Measurements from ENCODE around the gene CFAP99. TPM values are rescaled to one million over a fixed set of nuclear protein-coding genes. Genes with fewer than 3 reads are reported as not detected.

The CFAP99 gene
- total and polyA plus RNA-seq, 2 experiments from 2014 or later: not detected

- no peak for TF ChIP-seq ZNF462 (CRISPR knock-in tag; IDR thresholded peaks at IDR 0.05)
- no peak for TF ChIP-seq STAT1 (IDR thresholded peaks at IDR 0.05; ENCODE audit: unreplicated experiment)
- TF ChIP-seq POLR2AphosphoS5 (IDR thresholded peaks at IDR 0.05; ENCODE audit: low read depth): no peak
- no peak for TF ChIP-seq JUNB (IDR thresholded peaks at IDR 0.05; ENCODE audit: unreplicated experiment)
- TF ChIP-seq ETS1 (IDR thresholded peaks at IDR 0.05): no peak
- no peak for TF ChIP-seq ZNF331 (CRISPR knock-in tag; IDR thresholded peaks at IDR 0.05; ENCODE audit: low read depth)
- no peak for TF ChIP-seq EZH2 (IDR thresholded peaks at IDR 0.05; ENCODE audit: low read depth, unreplicated experiment)
Measured at GRCh38 chr4:2408401-2408958, 10.3 kb upstream of the CFAP99 start (continued).

DNA sequence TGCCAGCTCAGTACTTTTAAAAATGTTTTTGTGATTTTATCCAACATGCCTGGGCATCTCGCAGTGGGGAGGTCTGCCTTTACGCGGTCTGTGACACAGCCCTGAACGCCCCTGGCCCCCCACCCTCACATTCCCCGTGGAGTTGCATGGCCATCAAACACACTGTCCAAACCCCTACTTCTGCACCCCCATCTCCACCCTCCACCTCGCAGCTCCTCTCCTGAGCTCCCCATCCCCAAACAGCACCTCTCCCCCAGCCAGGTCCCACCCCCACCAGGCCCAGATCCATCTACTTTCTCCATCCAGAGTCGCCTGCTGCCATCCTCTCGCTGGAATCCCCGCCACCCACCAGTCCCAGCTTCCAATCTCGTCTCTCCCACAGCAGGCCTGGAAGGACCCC is 9.8 kb upstream of the CFAP99 start:
- no peaks in the 10 kb centered on the region for H3K36me3 ChIP-seq (ENCODE audit: insufficient read depth)
- peaks cover 13% of the 10 kb centered on the region; the same call in 1 of the 2 replicates for H3F3A ChIP-seq (replicated peaks; ENCODE audit: low read depth)
- Mint-ChIP-seq H3K36me3 (ENCODE audit: low read depth) (no peaks in the 10 kb centered on the region; the same call in 1 of the 3 replicates), H3K4me1 (peaks cover 40% of the 10 kb centered on the region), H3K27me3 (ENCODE audit: insufficient read depth, low read depth, poor library complexity) (peaks cover 25% of the 10 kb centered on the region), H3K9me3 (no peaks in the 10 kb centered on the region), H3K27ac (no peak overlapping the region), H3K4me3 (no peak overlapping the region)
- H3K4me3 ChIP-seq: no peak overlapping the region
- H3K79me2 ChIP-seq (replicated peaks; ENCODE audit: insufficient read depth): no peaks in the 10 kb centered on the region
- DNase-seq (ENCODE audit: low spot score): no peak
- H3K27ac ChIP-seq (ENCODE audit: low read depth): no peak overlapping the region
- peaks cover 6% of the 10 kb centered on the region for H3K27me3 ChIP-seq (ENCODE audit: insufficient read depth)
- H3K9me2 ChIP-seq (ENCODE audit: insufficient read depth): no peaks in the 10 kb centered on the region
- peaks cover 25% of the 10 kb centered on the region for H3K4me1 ChIP-seq (ENCODE audit: insufficient read depth)
- TF ChIP-seq STAT1 (IDR thresholded peaks at IDR 0.05; ENCODE audit: unreplicated experiment): no peak
- TF ChIP-seq, protein P1, sequence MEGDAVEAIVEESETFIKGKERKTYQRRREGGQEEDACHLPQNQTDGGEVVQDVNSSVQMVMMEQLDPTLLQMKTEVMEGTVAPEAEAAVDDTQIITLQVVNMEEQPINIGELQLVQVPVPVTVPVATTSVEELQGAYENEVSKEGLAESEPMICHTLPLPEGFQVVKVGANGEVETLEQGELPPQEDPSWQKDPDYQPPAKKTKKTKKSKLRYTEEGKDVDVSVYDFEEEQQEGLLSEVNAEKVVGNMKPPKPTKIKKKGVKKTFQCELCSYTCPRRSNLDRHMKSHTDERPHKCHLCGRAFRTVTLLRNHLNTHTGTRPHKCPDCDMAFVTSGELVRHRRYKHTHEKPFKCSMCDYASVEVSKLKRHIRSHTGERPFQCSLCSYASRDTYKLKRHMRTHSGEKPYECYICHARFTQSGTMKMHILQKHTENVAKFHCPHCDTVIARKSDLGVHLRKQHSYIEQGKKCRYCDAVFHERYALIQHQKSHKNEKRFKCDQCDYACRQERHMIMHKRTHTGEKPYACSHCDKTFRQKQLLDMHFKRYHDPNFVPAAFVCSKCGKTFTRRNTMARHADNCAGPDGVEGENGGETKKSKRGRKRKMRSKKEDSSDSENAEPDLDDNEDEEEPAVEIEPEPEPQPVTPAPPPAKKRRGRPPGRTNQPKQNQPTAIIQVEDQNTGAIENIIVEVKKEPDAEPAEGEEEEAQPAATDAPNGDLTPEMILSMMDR (conservative IDR thresholded peaks at IDR 0.05; ENCODE audit: low read depth in 2 of 2): no peak
- H4K20me1 ChIP-seq (replicated peaks; ENCODE audit: insufficient read depth): no peaks in the 10 kb centered on the region; the same call in 1 of the 2 replicates
- H3K4me2 ChIP-seq: no peak overlapping the region
- H2AFZ ChIP-seq: no peak overlapping the region
- ATAC-seq: no peak

Data from GM23338 (cell line).